H1 (cell line): Measurements from ENCODE around the gene PTHLH. TPM values are rescaled to one million over a fixed set of nuclear protein-coding genes. Genes with fewer than 3 reads are reported as not detected.

Experiments used
- ATF3 ChIP-seq: IDR thresholded peaks from 2 replicates; pipeline ENCODE4 v1.6.1; 2011; ENCODE audit warnings: low read depth, mild to moderate bottlenecking, low read length; ENCODE audit not compliant: insufficient read depth
- CTCF ChIP-seq, 3 experiments: IDR thresholded peaks; 1 replicate in 2 of 3; 2 replicates in 1 of 3; pipeline versions ENCODE4 v1.5.1 to v1.6.1; 2011; ENCODE audit warnings: low read length in 3 of 3, mild to moderate bottlenecking in 3 of 3, inconsistent platforms in 2 of 3, low read depth in 1 of 3, moderate library complexity in 1 of 3; ENCODE audit not compliant: insufficient read depth in 1 of 3; ENCODE audit errors: control extremely low read depth in 1 of 3
- MAFK ChIP-seq: IDR thresholded peaks from 2 replicates; pipeline ENCODE4 v1.6.1; 2012; ENCODE audit warnings: low read depth, mild to moderate bottlenecking, improper control_type of control experiment, low read length
- RAD21 ChIP-seq, 2 experiments: IDR thresholded peaks in 1 of 2; conservative IDR thresholded peaks in 1 of 2; 2 replicates each; pipeline ENCODE4 v1.6.1; 2011; ENCODE audit warnings: low read depth in 2 of 2, low read length in 2 of 2, improper control_type of control experiment in 1 of 2, inconsistent platforms in 1 of 2, mild to moderate bottlenecking in 1 of 2, moderate library complexity in 1 of 2
- polyA plus RNA-seq, 7 experiments: library from polyadenylated mRNA; depleted of rRNA in 3 of 7; stranded (reverse) in 5 of 7; unstranded in 2 of 7; fragments of >200 nt in 5 of 7; fragments of 200-250 nt in 2 of 7; gene quantifications; 1 replicate in 5 of 7; 2 replicates in 1 of 7; 4 replicates in 1 of 7; pipeline versions ENCODE4 v1.2.1 to v1.2.3, GENCODE V29; 2011 to 2013; ENCODE audit warnings: missing spikeins in 2 of 7, mixed read lengths in 2 of 7
- total RNA-seq: library from RNA; stranded (reverse); fragmentation: NEBNext Ultra II Directional; extraction: Animal tissue kit (Norgen Biotek cat#: 25700); gene quantifications from 2 replicates; pipeline ENCODE4 v1.2.1, GENCODE V29; 2021

The PTHLH gene
- total and polyA plus RNA-seq, 2 of the 8 experiments (the other 6 are each of a cell fraction or from before 2014, with no cell fraction given), result 0.32 TPM; not detected in 1

DNA sequence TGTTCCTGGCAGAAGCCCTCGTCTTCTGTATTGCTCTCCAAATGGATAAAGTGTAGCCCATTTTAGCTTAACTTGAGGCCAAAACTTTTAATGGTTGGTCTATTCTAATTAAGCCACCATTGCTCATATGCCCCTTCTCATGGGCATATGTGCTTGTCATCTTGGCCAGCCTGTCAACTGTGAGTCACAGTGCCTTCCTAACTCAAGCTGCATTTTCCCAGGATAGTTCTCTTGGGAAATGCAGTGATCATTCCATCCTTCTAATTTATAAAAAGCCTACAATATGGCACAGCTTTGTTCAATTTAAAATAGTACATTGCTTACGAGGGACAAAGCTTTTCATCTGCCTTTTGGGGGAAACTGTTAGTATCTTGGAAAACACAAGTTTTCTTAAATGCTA, 6.6 kb downstream of the PTHLH start (continued):
- TF ChIP-seq CTCF (IDR thresholded peaks at IDR 0.05; ENCODE audit: control extremely low read depth in 1 of 3, insufficient read depth in 1 of 3, low read depth in 1 of 3, low read length in 3 of 3), result no peak
- no peak for TF ChIP-seq ATF3
- TF ChIP-seq MAFK, result no peak
- no peak for TF ChIP-seq RAD21 (IDR thresholded peaks at IDR 0.05 in 1 of 2, conservative IDR thresholded peaks at IDR 0.05 in 1 of 2; ENCODE audit: low read depth in 2 of 2, low read length in 2 of 2)
